CD4-positive, CD25-positive, alpha-beta regulatory T cell (primary cell): ENCODE data around the gene HAUS1. TPM values are rescaled to one million over a fixed set of nuclear protein-coding genes. Genes with fewer than 3 reads are reported as not detected.
A peak's percentile ranks its signal among the peaks of the same experiment; 100 is the strongest.
"Not testable (repeated sequence)": the region's sequence is repeated elsewhere in the genome, so short reads cannot be mapped to it uniquely, and the experiment has no call there.

ENCODE experiments used
- ATAC-seq, 2 donors: fragments of 150-1000 bp; cut with Tn5 transposase; one replicate each; pipeline ENCODE4 v1.10.0; 2021; ENCODE audit warnings: low read depth in 2 of 2, moderate number of reproducible peaks in 2 of 2, moderate library complexity in 1 of 2
- DNase-seq, 3 donors: peaks; one replicate each; pipeline versions ENCODE4 v3.0.0 to v3.0.0-alpha.2; 2012 to 2022; ENCODE audit warnings: mixed read lengths in 1 of 3
- H3K27ac ChIP-seq: one replicate; pipeline ENCODE4 v1.7.0; 2013; ENCODE audit warnings: mild to moderate bottlenecking, low read length; ENCODE audit not compliant: insufficient read depth, poor library complexity, severe bottlenecking
- H3K27me3 ChIP-seq: one replicate; pipeline ENCODE4 v1.7.0; 2013; ENCODE audit warnings: low read length; ENCODE audit not compliant: control insufficient read depth, insufficient read depth
- H3K36me3 ChIP-seq: one replicate; pipeline ENCODE4 v1.7.0; 2013; ENCODE audit warnings: mild to moderate bottlenecking, low read length, moderate library complexity; ENCODE audit not compliant: control insufficient read depth, insufficient read depth
- H3K4me1 ChIP-seq: 2 replicates; pipeline ENCODE4 v1.7.0; 2013; ENCODE audit warnings: mild to moderate bottlenecking, low read length; ENCODE audit not compliant: insufficient read depth, control insufficient read depth, poor library complexity, severe bottlenecking
- H3K4me3 ChIP-seq: one replicate; pipeline ENCODE4 v1.7.0; 2013; ENCODE audit warnings: low read depth, mild to moderate bottlenecking, low read length, moderate library complexity
- H3K9me3 ChIP-seq, 2 experiments: 1 replicate in 1 of 2; 2 replicates in 1 of 2; pipeline ENCODE4 v1.7.0; 2013; ENCODE audit warnings: low read length in 2 of 2, mild to moderate bottlenecking in 1 of 2, moderate library complexity in 1 of 2; ENCODE audit not compliant: control insufficient read depth in 2 of 2
- H3K27ac Mint-ChIP-seq, 3 donors: one replicate each; pipeline ENCODE4 v1.8.0; 2020 to 2022; ENCODE audit warnings: mild to moderate bottlenecking in 3 of 3, mixed read lengths in 3 of 3, moderate library complexity in 2 of 3
- H3K27me3 Mint-ChIP-seq: one replicate; pipeline ENCODE4 v1.8.0; 2022; ENCODE audit warnings: mild to moderate bottlenecking, mixed read lengths
- H3K36me3 Mint-ChIP-seq: one replicate; pipeline ENCODE4 v1.8.0; 2020; ENCODE audit warnings: mixed read lengths
- H3K4me1 Mint-ChIP-seq, 4 donors: one replicate each; pipeline ENCODE4 v1.8.0; 2020 to 2022; ENCODE audit warnings: mixed read lengths in 4 of 4, mild to moderate bottlenecking in 1 of 4
- H3K4me3 Mint-ChIP-seq, 4 donors: one replicate each; pipeline ENCODE4 v1.8.0; 2020 to 2022; ENCODE audit warnings: mild to moderate bottlenecking in 4 of 4, mixed read lengths in 4 of 4, moderate library complexity in 3 of 4
- H3K9me3 Mint-ChIP-seq, 7 donors: one replicate each; pipeline ENCODE4 v1.8.0; 2020 to 2022; ENCODE audit warnings: mixed read lengths in 7 of 7, mild to moderate bottlenecking in 3 of 7, moderate library complexity in 2 of 7
- polyA plus RNA-seq, 4 donors: library from polyadenylated mRNA; unstranded; fragments of 300-500 nt; fragmentation: Illumina TruSeq; gene quantifications; one replicate each; pipeline ENCODE4 v1.2.3, GENCODE V29; 2021
- total RNA-seq: library from RNA; stranded (reverse); gene quantifications from one replicate; pipeline ENCODE4 v1.2.3, GENCODE V29; 2022

Gene HAUS1
- total and polyA plus RNA-seq, 5 donors from 2014 or later = 21.3 to 72.1 (median 58.5) TPM

DNA sequence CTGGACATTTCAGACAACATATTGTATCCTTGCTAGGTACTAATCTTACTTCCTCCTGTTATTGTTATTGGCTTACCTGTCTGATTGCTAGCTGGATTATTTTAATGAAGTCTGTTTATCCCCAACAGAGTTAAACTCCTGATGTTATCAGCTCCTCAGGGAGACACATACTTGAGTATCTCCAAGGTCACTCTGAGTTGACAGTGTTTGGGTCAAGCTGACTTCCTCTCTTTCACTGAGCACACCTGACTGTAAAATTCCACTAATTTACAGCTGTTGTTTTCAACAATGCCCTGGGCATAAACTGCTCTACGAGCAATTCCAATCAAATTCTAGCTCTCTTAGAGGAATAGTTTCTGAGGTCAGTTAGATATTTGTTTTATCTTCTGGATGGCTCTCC is 9.6 kb downstream of the HAUS1 start:
- no peaks in the 10 kb centered on the region for H3K27me3 Mint-ChIP-seq
- H3K9me3 ChIP-seq = no peaks in the 10 kb centered on the region
- no peak overlapping the region for H3K4me3 Mint-ChIP-seq
- H3K4me3 ChIP-seq = no peak overlapping the region
- DNase-seq = no peak
- peaks cover 0 to 2% (median 0%) of the 10 kb centered on the region in 7 donors for H3K9me3 Mint-ChIP-seq
- no peak overlapping the region for H3K27ac Mint-ChIP-seq
- H3K36me3 ChIP-seq = peaks cover 25% of the 10 kb centered on the region
- no peaks in the 10 kb centered on the region for H3K27me3 ChIP-seq
- H3K36me3 Mint-ChIP-seq = peaks cover 28% of the 10 kb centered on the region
- no peaks in the 10 kb centered on the region for H3K4me1 ChIP-seq
- no peak for ATAC-seq
- H3K4me1 Mint-ChIP-seq = peaks cover 2 to 29% (median 15%) of the 10 kb centered on the region in 4 donors
- H3K27ac ChIP-seq = no peak overlapping the region

GRCh38 chr18:46126625-46127024 is 22.4 kb downstream of the HAUS1 start:
- H3K9me3 ChIP-seq, H3K27ac ChIP-seq, ATAC-seq, H3K4me1 Mint-ChIP-seq, H3K27me3 ChIP-seq, H3K9me3 Mint-ChIP-seq, DNase-seq, H3K27me3 Mint-ChIP-seq, H3K4me1 ChIP-seq, H3K4me3 ChIP-seq, H3K27ac Mint-ChIP-seq, H3K4me3 Mint-ChIP-seq: not testable (repeated sequence)
- H3K36me3 ChIP-seq = peaks cover 38% of the 10 kb centered on the region
- H3K36me3 Mint-ChIP-seq = peaks cover 38% of the 10 kb centered on the region

GRCh38 chr18:46130061-46130460 is 25.9 kb downstream of the HAUS1 start:
- Histone ChIP-seq H3K4me1 (no peaks in the 10 kb centered on the region), H3K27ac (no peak overlapping the region), H3K4me3 (no peak overlapping the region), H3K9me3 (no peaks in the 10 kb centered on the region), H3K36me3 (peaks cover 30% of the 10 kb centered on the region), H3K27me3 (no peaks in the 10 kb centered on the region)
- DNase-seq = no peak
- H3K36me3 Mint-ChIP-seq = peaks cover 32% of the 10 kb centered on the region
- ATAC-seq = no peak
- no peak overlapping the region for H3K4me3 Mint-ChIP-seq
- H3K27me3 Mint-ChIP-seq = no peaks in the 10 kb centered on the region
- H3K4me1 Mint-ChIP-seq = no peaks in the 10 kb centered on the region
- H3K9me3 Mint-ChIP-seq = no peaks in the 10 kb centered on the region
- peak overlapping the region in 1 of 3 donors; percentile 39 for H3K27ac Mint-ChIP-seq

DNA sequence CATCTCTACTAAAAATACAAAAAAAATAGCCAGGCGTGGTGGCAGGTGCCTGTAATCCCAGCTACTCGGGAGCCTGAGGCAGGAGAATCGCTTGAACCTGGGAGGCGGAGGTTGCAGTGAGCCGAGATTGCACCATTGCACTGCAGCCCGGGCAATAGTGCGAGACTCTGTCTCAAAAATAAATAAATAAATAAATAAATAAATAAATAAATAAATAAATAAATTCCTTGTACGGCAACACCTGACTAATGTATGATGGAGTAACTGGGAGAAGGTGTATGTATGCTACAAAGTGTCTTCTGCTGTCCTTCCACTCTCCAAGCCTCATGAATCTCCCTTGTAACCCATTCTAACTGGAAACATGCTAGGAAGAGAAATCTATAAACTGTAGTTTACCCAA is 26.4 kb downstream of the HAUS1 start:
- ATAC-seq, H3K4me3 Mint-ChIP-seq, H3K4me1 ChIP-seq, H3K4me1 Mint-ChIP-seq, H3K9me3 ChIP-seq, H3K4me3 ChIP-seq, DNase-seq, H3K27me3 ChIP-seq, H3K9me3 Mint-ChIP-seq, H3K27me3 Mint-ChIP-seq, H3K27ac ChIP-seq, H3K27ac Mint-ChIP-seq: not testable (repeated sequence)
- peaks cover 32% of the 10 kb centered on the region for H3K36me3 Mint-ChIP-seq
- peaks cover 28% of the 10 kb centered on the region for H3K36me3 ChIP-seq

- H3K9me3 Mint-ChIP-seq = no peaks in the 10 kb centered on the region
- Histone ChIP-seq H3K4me1 (no peaks in the 10 kb centered on the region), H3K9me3 (no peaks in the 10 kb centered on the region), H3K27ac (no peak overlapping the region), H3K36me3 (peaks cover 17% of the 10 kb centered on the region), H3K27me3 (no peaks in the 10 kb centered on the region), H3K4me3 (no peak overlapping the region)
- peaks cover 16% of the 10 kb centered on the region for H3K36me3 Mint-ChIP-seq
- ATAC-seq (no peak), DNase-seq (no peak)
- no peak overlapping the region for H3K4me3 Mint-ChIP-seq
- peaks cover 0 to 6% (median 3%) of the 10 kb centered on the region in 4 donors for H3K4me1 Mint-ChIP-seq
- peak overlapping the region in 1 of 3 donors; percentile 62 for H3K27ac Mint-ChIP-seq
- no peaks in the 10 kb centered on the region for H3K27me3 Mint-ChIP-seq
Observed at GRCh38 chr18:46133534-46133933, 29.3 kb downstream of the HAUS1 start.

DNA sequence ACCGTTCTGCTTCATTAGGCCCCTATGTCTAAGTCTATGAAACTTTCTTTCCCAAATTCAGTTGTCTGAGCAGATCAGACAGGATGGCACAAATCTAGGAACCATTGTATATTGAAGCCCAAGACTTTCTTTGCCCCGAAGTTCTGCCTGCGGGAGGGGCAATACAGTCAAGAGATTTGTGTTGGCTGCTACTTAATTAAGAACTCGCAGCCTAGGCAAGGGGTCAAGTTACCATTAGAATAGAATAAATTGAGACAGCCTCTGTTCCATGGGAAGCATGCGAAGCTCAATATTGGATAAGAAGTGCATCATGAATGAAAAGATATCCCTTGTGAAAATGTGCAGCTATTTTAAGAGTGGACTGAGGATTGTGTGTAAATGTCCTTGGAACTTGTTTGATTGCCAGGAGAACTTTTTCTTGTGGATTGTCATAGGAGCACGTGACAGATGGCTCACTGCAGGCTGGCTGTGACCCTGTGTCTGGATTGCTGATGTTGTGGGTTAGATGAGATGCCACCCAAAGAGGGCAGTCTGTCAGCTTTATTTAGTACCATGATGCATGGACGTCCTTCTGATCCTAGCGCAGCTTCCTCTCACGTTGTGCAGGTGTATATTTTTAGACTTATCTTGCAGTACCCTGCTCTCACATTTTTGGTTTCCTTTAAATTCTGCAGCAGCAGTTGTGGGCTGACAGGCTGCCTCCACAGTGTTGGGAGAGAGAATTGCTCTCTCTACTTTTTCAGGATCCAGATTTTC is 30.9 kb downstream of the HAUS1 start:
- Mint-ChIP-seq H3K27ac (peak overlapping the region in 2 of 3 donors; percentile 6 to 82), H3K4me1 (peaks cover 0 to 6% (median 3%) of the 10 kb centered on the region in 4 donors), H3K36me3 (peaks cover 10% of the 10 kb centered on the region), H3K27me3 (no peaks in the 10 kb centered on the region), H3K9me3 (no peaks in the 10 kb centered on the region), H3K4me3 (no peak overlapping the region)
- DNase-seq (no peak), ATAC-seq (no peak)
- H3K4me1 ChIP-seq = no peaks in the 10 kb centered on the region
- no peaks in the 10 kb centered on the region for H3K27me3 ChIP-seq
- H3K4me3 ChIP-seq = no peak overlapping the region
- H3K27ac ChIP-seq = no peak overlapping the region
- peaks cover 1% of the 10 kb centered on the region for H3K36me3 ChIP-seq
- H3K9me3 ChIP-seq = no peaks in the 10 kb centered on the region

- Histone ChIP-seq H3K9me3 (no peaks in the 10 kb centered on the region), H3K4me3 (no peak overlapping the region), H3K36me3 (no peaks in the 10 kb centered on the region), H3K27ac (no peak overlapping the region), H3K27me3 (no peaks in the 10 kb centered on the region), H3K4me1 (no peaks in the 10 kb centered on the region)
- no peak overlapping the region for H3K4me3 Mint-ChIP-seq
- H3K27ac Mint-ChIP-seq = peak overlapping the region in 2 of 3 donors; percentile 82 to 93
- ATAC-seq = no peak
- H3K9me3 Mint-ChIP-seq = no peaks in the 10 kb centered on the region
- peaks cover 8% of the 10 kb centered on the region for H3K36me3 Mint-ChIP-seq
- DNase-seq = no peak
- no peaks in the 10 kb centered on the region for H3K27me3 Mint-ChIP-seq
- H3K4me1 Mint-ChIP-seq = peaks cover 0 to 5% (median 3%) of the 10 kb centered on the region in 4 donors
Observed at GRCh38 chr18:46140173-46140572, 36.0 kb downstream of the HAUS1 start.

GRCh38 chr18:46141199-46141598 is 37.0 kb downstream of the HAUS1 start:
- Histone ChIP-seq H3K9me3 (no peaks in the 10 kb centered on the region), H3K27ac (no peak overlapping the region), H3K27me3 (no peaks in the 10 kb centered on the region), H3K36me3 (no peaks in the 10 kb centered on the region), H3K4me3 (no peak overlapping the region), H3K4me1 (no peaks in the 10 kb centered on the region)
- ATAC-seq (no peak), DNase-seq (no peak)
- no peaks in the 10 kb centered on the region for H3K9me3 Mint-ChIP-seq
- H3K36me3 Mint-ChIP-seq = peaks cover 8% of the 10 kb centered on the region
- H3K4me1 Mint-ChIP-seq = peaks cover 0 to 4% (median under 1%) of the 10 kb centered on the region in 4 donors
- H3K27ac Mint-ChIP-seq = no peak overlapping the region
- H3K27me3 Mint-ChIP-seq = no peaks in the 10 kb centered on the region
- no peak overlapping the region for H3K4me3 Mint-ChIP-seq
